SK-N-SH (cell line): Measurements from ENCODE around the gene POLR3H. TPM values are rescaled to one million over a fixed set of nuclear protein-coding genes. Genes with fewer than 3 reads are reported as not detected.

ENCODE experiments used
- CTCF ChIA-PET: fragments of 300-600, 350-600 bp; formaldehyde crosslinking; extraction: SDS; loops from one replicate; lab custom pipeline; 2021; lab: Yijun Ruan, JAX
- POLR2A ChIA-PET: fragments of 350-600 bp; sonication (Branson Sonifier 250); formaldehyde crosslinking; extraction: SDS; loops from one replicate; lab custom pipeline; 2020; ENCODE audit warnings: antibody characterized with exemption, inconsistent platforms; lab: Yijun Ruan, JAX
- DNase-seq: peaks from one replicate; pipeline ENCODE4 v3.0.0; 2012
- H2AFZ ChIP-seq: fragments of 200-600 bp; sonication (generic); 2 replicates; pipeline ENCODE4 v1.8.1; 2016; ENCODE audit warnings: antibody characterized with exemption, mild to moderate bottlenecking, low read depth
- H3F3A ChIP-seq: fragments of 200-600 bp; sonication (generic); replicated peaks from 2 replicates; pipeline ENCODE3; 2016; ENCODE audit warnings: antibody characterized with exemption, mild to moderate bottlenecking; ENCODE audit not compliant: insufficient read depth
- H3K27ac ChIP-seq, 2 experiments: fragments of 200-500 bp in 1 of 2; fragments of 200-600 bp in 1 of 2; sonication (Bioruptor generic) in 1 of 2; sonication (generic), shearing (Covaris generic) in 1 of 2; 2 replicates each; pipeline versions ENCODE4 v1.5.1 to v1.6.1; 2014 to 2016; ENCODE audit warnings: low read depth in 2 of 2, inconsistent platforms in 1 of 2, low read length in 1 of 2, mild to moderate bottlenecking in 1 of 2, mixed read lengths in 1 of 2
- H3K27me3 ChIP-seq: fragments of 200-600 bp; sonication (generic), shearing (Covaris generic); 2 replicates; pipeline ENCODE4 v1.6.1; 2016; ENCODE audit warnings: mixed run types; ENCODE audit not compliant: insufficient read depth
- H3K36me3 ChIP-seq, 2 experiments: fragments of 200-500 bp in 1 of 2; fragments of 200-600 bp in 1 of 2; sonication (Bioruptor generic) in 1 of 2; sonication (generic) in 1 of 2; replicated peaks in 1 of 2; 2 replicates each; pipeline versions ENCODE3 to v1.5.1; 2014 to 2016; ENCODE audit warnings: low read length in 1 of 2, mild to moderate bottlenecking in 1 of 2; ENCODE audit not compliant: insufficient read depth in 2 of 2, control insufficient read depth in 1 of 2
- H3K4me1 ChIP-seq, 2 experiments: fragments of 200-500 bp in 1 of 2; fragments of 200-600 bp in 1 of 2; sonication (Bioruptor generic) in 1 of 2; sonication (generic), shearing (Covaris generic) in 1 of 2; 2 replicates each; pipeline versions ENCODE4 v1.5.1 to v1.6.1; 2014 to 2016; ENCODE audit warnings: low read depth in 1 of 2, low read length in 1 of 2, mixed run types in 1 of 2; ENCODE audit not compliant: insufficient read depth in 2 of 2, control insufficient read depth in 1 of 2
- H3K4me2 ChIP-seq: fragments of 200-600 bp; sonication (generic), shearing (Covaris generic); 2 replicates; pipeline ENCODE4 v1.6.1; 2017; ENCODE audit warnings: mixed run types
- H3K4me3 ChIP-seq, 2 experiments: fragments of 200-500 bp in 1 of 2; fragments of 200-600 bp in 1 of 2; sonication (Bioruptor generic) in 1 of 2; sonication (generic), shearing (Covaris generic) in 1 of 2; 2 replicates each; pipeline versions ENCODE4 v1.5.1 to v1.8.1; 2014 to 2016; ENCODE audit warnings: low read depth in 2 of 2, inconsistent platforms in 1 of 2, low read length in 1 of 2, mild to moderate bottlenecking in 1 of 2, mixed read lengths in 1 of 2, moderate library complexity in 1 of 2
- H3K79me2 ChIP-seq: fragments of 200-600 bp; sonication (generic); 2 replicates; pipeline ENCODE4 v1.8.1; 2017; ENCODE audit warnings: mild to moderate bottlenecking; ENCODE audit not compliant: insufficient read depth
- H3K9ac ChIP-seq: fragments of 200-600 bp; sonication (generic); 2 replicates; pipeline ENCODE4 v1.6.1; 2017; ENCODE audit warnings: mixed run types
- H3K9me2 ChIP-seq: fragments of 200-600 bp; sonication (generic); 2 replicates; pipeline ENCODE4 v1.6.1; 2017; ENCODE audit warnings: mixed run types
- H3K9me3 ChIP-seq: fragments of 200-600 bp; sonication (generic); 2 replicates; pipeline ENCODE4 v1.6.1; 2017; ENCODE audit warnings: mixed run types, mild to moderate bottlenecking, moderate library complexity
- H4K20me1 ChIP-seq: fragments of 200-600 bp; sonication (generic); 2 replicates; pipeline ENCODE4 v1.6.1; 2017; ENCODE audit warnings: mild to moderate bottlenecking, mixed run types; ENCODE audit not compliant: insufficient read depth
- CHD2 ChIP-seq: fragments of 150-350 bp; IDR thresholded peaks from 2 replicates; pipeline ENCODE4 v1.6.1; 2018; ENCODE audit warnings: low read length; ENCODE audit not compliant: partially characterized antibody
- ELF1 ChIP-seq: IDR thresholded peaks from 2 replicates; pipeline ENCODE4 v1.4.0; 2012
- EP300 ChIP-seq, 2 experiments: IDR thresholded peaks; 2 replicates each; pipeline versions ENCODE4 v1.4.0 to v1.6.1; 2012; ENCODE audit warnings: borderline replicate concordance in 1 of 2, low read depth in 1 of 2, low read length in 1 of 2
- FOXJ3 ChIP-seq: sonication (generic); formaldehyde crosslinking; IDR thresholded peaks from 2 replicates; pipeline ENCODE4 v1.5.1; 2020; ENCODE audit warnings: mild to moderate bottlenecking, missing genetic modification reagents
- NFIC ChIP-seq: IDR thresholded peaks from 2 replicates; pipeline ENCODE4 v1.4.0; 2012; ENCODE audit warnings: borderline replicate concordance
- POLR2AphosphoS5 ChIP-seq: IDR thresholded peaks from 2 replicates; pipeline ENCODE4 v1.6.1; 2012; ENCODE audit warnings: low read depth, low read length
- RAD21 ChIP-seq: IDR thresholded peaks from 2 replicates; pipeline ENCODE4 v1.6.1; 2012; ENCODE audit warnings: mild to moderate bottlenecking, low read length
- RXRA ChIP-seq: IDR thresholded peaks from 2 replicates; pipeline ENCODE4 v1.4.0; 2012; ENCODE audit warnings: low read depth, mild to moderate bottlenecking, borderline replicate concordance
- SIN3A ChIP-seq: IDR thresholded peaks from 2 replicates; pipeline ENCODE4 v1.6.1; 2012; ENCODE audit warnings: low read depth, mild to moderate bottlenecking, low read length, moderate library complexity, borderline replicate concordance
- SMC3 ChIP-seq: IDR thresholded peaks from 2 replicates; pipeline ENCODE4 v1.6.1; 2012; ENCODE audit warnings: low read depth, low read length, improper control_type of control experiment
- ZBTB33 ChIP-seq: IDR thresholded peaks from 2 replicates; pipeline ENCODE4 v1.4.0; 2012; ENCODE audit warnings: low read depth, borderline replicate concordance
- WGBS: methylation state at CpG from one replicate; pipeline ENCODE4 v1.1.6; 2017; ENCODE audit warnings: low lambda C conversion rate; 5-methylcytosine and 5-hydroxymethylcytosine counted together
- polyA plus RNA-seq, 3 experiments: library from polyadenylated mRNA; depleted of rRNA; stranded (reverse); fragments of >200 nt; gene quantifications; 2 replicates each; pipeline ENCODE4 v1.2.3, GENCODE V29; 2012
- TF ChIP-seq, protein P1 (sequence below): IDR thresholded peaks from 2 replicates; pipeline ENCODE4 v1.6.1; 2012; ENCODE audit warnings: mild to moderate bottlenecking, low read depth, low read length, moderate library complexity
- TF ChIP-seq, protein P2 (sequence below): fragments of 150-350 bp; IDR thresholded peaks from 2 replicates; pipeline ENCODE4 v1.6.1; 2017; ENCODE audit warnings: antibody characterized with exemption, low read length, low read depth, borderline replicate concordance
- TF ChIP-seq, protein P3 (sequence below): IDR thresholded peaks from 2 replicates; pipeline ENCODE4 v1.4.0; 2012; ENCODE audit warnings: low read depth, borderline replicate concordance

POLR3H gene
- polyA plus RNA-seq, 1 of the 3 experiments (the other 2 are of a cell fraction): 22.9 TPM

- TF ChIP-seq, protein P1, sequence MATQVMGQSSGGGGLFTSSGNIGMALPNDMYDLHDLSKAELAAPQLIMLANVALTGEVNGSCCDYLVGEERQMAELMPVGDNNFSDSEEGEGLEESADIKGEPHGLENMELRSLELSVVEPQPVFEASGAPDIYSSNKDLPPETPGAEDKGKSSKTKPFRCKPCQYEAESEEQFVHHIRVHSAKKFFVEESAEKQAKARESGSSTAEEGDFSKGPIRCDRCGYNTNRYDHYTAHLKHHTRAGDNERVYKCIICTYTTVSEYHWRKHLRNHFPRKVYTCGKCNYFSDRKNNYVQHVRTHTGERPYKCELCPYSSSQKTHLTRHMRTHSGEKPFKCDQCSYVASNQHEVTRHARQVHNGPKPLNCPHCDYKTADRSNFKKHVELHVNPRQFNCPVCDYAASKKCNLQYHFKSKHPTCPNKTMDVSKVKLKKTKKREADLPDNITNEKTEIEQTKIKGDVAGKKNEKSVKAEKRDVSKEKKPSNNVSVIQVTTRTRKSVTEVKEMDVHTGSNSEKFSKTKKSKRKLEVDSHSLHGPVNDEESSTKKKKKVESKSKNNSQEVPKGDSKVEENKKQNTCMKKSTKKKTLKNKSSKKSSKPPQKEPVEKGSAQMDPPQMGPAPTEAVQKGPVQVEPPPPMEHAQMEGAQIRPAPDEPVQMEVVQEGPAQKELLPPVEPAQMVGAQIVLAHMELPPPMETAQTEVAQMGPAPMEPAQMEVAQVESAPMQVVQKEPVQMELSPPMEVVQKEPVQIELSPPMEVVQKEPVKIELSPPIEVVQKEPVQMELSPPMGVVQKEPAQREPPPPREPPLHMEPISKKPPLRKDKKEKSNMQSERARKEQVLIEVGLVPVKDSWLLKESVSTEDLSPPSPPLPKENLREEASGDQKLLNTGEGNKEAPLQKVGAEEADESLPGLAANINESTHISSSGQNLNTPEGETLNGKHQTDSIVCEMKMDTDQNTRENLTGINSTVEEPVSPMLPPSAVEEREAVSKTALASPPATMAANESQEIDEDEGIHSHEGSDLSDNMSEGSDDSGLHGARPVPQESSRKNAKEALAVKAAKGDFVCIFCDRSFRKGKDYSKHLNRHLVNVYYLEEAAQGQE: no peak
- TF ChIP-seq POLR2AphosphoS5: no peak
- no peak for TF ChIP-seq RXRA
- TF ChIP-seq, protein P2, sequence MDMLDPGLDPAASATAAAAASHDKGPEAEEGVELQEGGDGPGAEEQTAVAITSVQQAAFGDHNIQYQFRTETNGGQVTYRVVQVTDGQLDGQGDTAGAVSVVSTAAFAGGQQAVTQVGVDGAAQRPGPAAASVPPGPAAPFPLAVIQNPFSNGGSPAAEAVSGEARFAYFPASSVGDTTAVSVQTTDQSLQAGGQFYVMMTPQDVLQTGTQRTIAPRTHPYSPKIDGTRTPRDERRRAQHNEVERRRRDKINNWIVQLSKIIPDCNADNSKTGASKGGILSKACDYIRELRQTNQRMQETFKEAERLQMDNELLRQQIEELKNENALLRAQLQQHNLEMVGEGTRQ: no peak
- TF ChIP-seq FOXJ3 (CRISPR knock-in tag): no peak
- TF ChIP-seq CHD2: no peak
These were observed 35.5 kb downstream of the POLR3H start (continued) for GRCh38 chr22:41508770-41509170.

- CTCF ChIA-PET: interaction anchor here (1.4 kb wide), 1 partner anchor 10 kb away, joined by 7 read pairs; no protein-coding TSS in a partner anchor
These were observed 36.8 kb downstream of the POLR3H start for GRCh38 chr22:41507330-41508063.

More at GRCh38 chr22:41507330-41508063, 36.8 kb downstream of the POLR3H start:
- Histone ChIP-seq H3K9ac (no peak overlapping the region), H3K4me1 (peaks cover 0 to 4% of the 10 kb centered on the region in 2 experiments; a peak in 2 of 4 replicates), H4K20me1 (no peaks in the 10 kb centered on the region), H3K27ac (no peak overlapping the region), H3K4me3 (no peak overlapping the region), H3K27me3 (no peaks in the 10 kb centered on the region), H2AFZ (no peak overlapping the region), H3F3A (no peaks in the 10 kb centered on the region), H3K4me2 (no peak overlapping the region), H3K36me3 (peaks cover 0 to 4% of the 10 kb centered on the region in 2 experiments), H3K9me2 (no peaks in the 10 kb centered on the region), H3K9me3 (no peaks in the 10 kb centered on the region), H3K79me2 (no peaks in the 10 kb centered on the region)
- WGBS: 92% methylated on average over 6 of the region's 23 CpGs
- DNase-seq: no peak
- TF ChIP-seq, protein P3, sequence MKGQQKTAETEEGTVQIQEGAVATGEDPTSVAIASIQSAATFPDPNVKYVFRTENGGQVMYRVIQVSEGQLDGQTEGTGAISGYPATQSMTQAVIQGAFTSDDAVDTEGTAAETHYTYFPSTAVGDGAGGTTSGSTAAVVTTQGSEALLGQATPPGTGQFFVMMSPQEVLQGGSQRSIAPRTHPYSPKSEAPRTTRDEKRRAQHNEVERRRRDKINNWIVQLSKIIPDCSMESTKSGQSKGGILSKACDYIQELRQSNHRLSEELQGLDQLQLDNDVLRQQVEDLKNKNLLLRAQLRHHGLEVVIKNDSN: no peak
- TF ChIP-seq EP300 (IDR thresholded peaks at IDR 0.05; ENCODE audit: borderline replicate concordance in 1 of 2, low read depth in 1 of 2, low read length in 1 of 2) (no peak), ELF1 (no peak), NFIC (no peak), RAD21 (no peak), SIN3A (no peak), FOXJ3 (CRISPR knock-in tag) (no peak), SMC3 (no peak), ZBTB33 (no peak)
- TF ChIP-seq, protein P2: no peak
- POLR2A ChIA-PET: interaction anchor here (0.6 kb wide), 1 partner anchor 17 kb away, joined by 4 read pairs; no protein-coding TSS in a partner anchor
